Pancreas (tissue), 10 donors: ENCODE data around the gene TMCO1. TPM values are rescaled to one million over a fixed set of nuclear protein-coding genes. Genes with fewer than 3 reads are reported as not detected.
"Not testable (repeated sequence)": the region's sequence is repeated elsewhere in the genome, so short reads cannot be mapped to it uniquely, and the experiment has no call there.

Experiments used
- ATAC-seq, 4 donors: fragments of 200-7000 bp; cut with Tn5 transposase; one replicate each; pipeline versions ENCODE4 v1.8.0 to v1.9.1; 2020; ENCODE audit warnings: mild to moderate bottlenecking in 4 of 4, moderate library complexity in 4 of 4
- DNase-seq, 6 donors: peaks; one replicate each; pipeline ENCODE4 v3.0.0-alpha.2; 2020
- FAIRE-seq: peaks from 2 replicates; lab custom pipeline; 2012; peaks lifted over from hg19 to GRCh38; lab: Jason Lieb, UNC
- H3K27ac ChIP-seq, 4 donors: fragments of 200-600 bp; sonication (generic); 1 replicate in 3 of 4; 2 replicates in 1 of 4; pipeline versions ENCODE4 v1.5.0 to v1.8.0; 2020
- H3K27me3 ChIP-seq, 4 donors: fragments of 200-600 bp; one replicate each; pipeline ENCODE4 v1.8.0; 2021
- H3K36me3 ChIP-seq, 3 donors: fragments of 200-600 bp; sonication (generic) in 1 of 3; one replicate each; pipeline versions ENCODE4 v1.5.0 to v1.8.0; 2020 to 2021
- H3K4me1 ChIP-seq, 3 donors: fragments of 200-600 bp; one replicate each; pipeline ENCODE4 v1.8.0; 2021
- H3K4me3 ChIP-seq, 4 donors: fragments of 200-600 bp; sonication (generic) in 2 of 4; one replicate each; pipeline versions ENCODE4 v1.5.0 to v1.8.0; 2020 to 2021
- H3K9me3 ChIP-seq, 4 donors: fragments of 200-600 bp; one replicate each; pipeline ENCODE4 v1.8.0; 2021
- CTCF ChIP-seq, 4 donors: fragments of 200-600 bp; sonication (generic) in 3 of 4; IDR thresholded peaks; one replicate each; pipeline versions ENCODE4 v1.5.0 to v1.8.0; 2021; ENCODE audit warnings: antibody characterized with exemption in 4 of 4
- WGBS, 2 donors: extraction: QIAGEN DNeasy Blood & Tissue Kit; methylation state at CpG; one replicate each; pipeline ENCODE4 v1.1.7; 2013; 5-methylcytosine and 5-hydroxymethylcytosine counted together
- intact Hi-C, 3 donors: fragments of 100-400 bp; cut with DNase I; formaldehyde crosslinking; loops; one replicate each; pipeline versions ENCODE4 v1.11.1 to v1.14.2; 2022
- polyA plus RNA-seq, 2 donors: library from polyadenylated mRNA; stranded (reverse); fragments of 200-250 nt; gene quantifications; one replicate each; pipeline ENCODE4 v1.2.3, GENCODE V29; 2013
- total RNA-seq, 6 donors: library from RNA; stranded (reverse); fragmentation: NEBNext Ultra II Directional in 4 of 6; extraction: Animal tissue kit (Norgen Biotek cat#: 25700) in 4 of 6; gene quantifications; one replicate each; pipeline versions ENCODE4 v1.2.1 to v1.2.4, GENCODE V29; 2021 to 2023
- donor health status: healthy with polysubstance abuse.
- donor health status: DM: no; HTN: no; CAD: no; lungs with moderate emphysema.
- donor health status: DM: no; HTN: no; CAD: no.
- donor health status: control.
- donor health status: control.
- donor health status: Bipolar disorder and iron deficiency.
- donor health status: DM: yes; HTN: yes; CAD: no.
- donor health status: DM: no; HTN: no; CAD: no.
- donor health status: DM: no; HTN: no; CAD: no.
- donor health status: DM: yes; HTN: yes; CAD: no.

The TMCO1 gene
- total and polyA plus RNA-seq, 8 donors = 24.3 to 53.5 (median 43.4) TPM

GRCh38 chr1:165726169-165726568, 42.5 kb downstream of the TMCO1 start:
- Histone ChIP-seq H3K27me3 (no peaks in the 10 kb centered on the region), H3K9me3 (no peaks in the 10 kb centered on the region), H3K4me1 (no peaks in the 10 kb centered on the region), H3K4me3 (no peak overlapping the region), H3K36me3 (peaks cover 0 to 9% (median 4%) of the 10 kb centered on the region in 3 donors), H3K27ac (no peak overlapping the region)
- intact Hi-C loops = no loop called here
- no peak for TF ChIP-seq CTCF (IDR thresholded peaks at IDR 0.05)
- WGBS, 2 donors = 76 to 91% methylated on average over 2 of the region's 2 CpGs
- FAIRE-seq = no peak
- DNase-seq = no peak
- no peak for ATAC-seq

GRCh38 chr1:165717918-165718515, 50.7 kb downstream of the TMCO1 start:
- H3K36me3 ChIP-seq = no peaks in the 10 kb centered on the region
- DNase-seq (peak in 3 of 6 donors; percentile 21 to 49 (median 38)), ATAC-seq (peak; percentile 66 to 86 (median 76)), FAIRE-seq (no peak)
- 8 to 12% methylated on average over 4 of the region's 4 CpGs for WGBS, 2 donors
- no peaks in the 10 kb centered on the region for H3K27me3 ChIP-seq
- peak in 3 of 4 donors; percentile 37 to 53 (median 39) for TF ChIP-seq CTCF (IDR thresholded peaks at IDR 0.05)
- no peaks in the 10 kb centered on the region for H3K4me1 ChIP-seq
- no peak overlapping the region for H3K4me3 ChIP-seq
- intact Hi-C loops = loop anchor here in 2 of 3 donors (5.0 to 10.0 kb wide), 2 partner anchors 194 to 197 kb away; no protein-coding TSS in a partner anchor
- H3K9me3 ChIP-seq = no peaks in the 10 kb centered on the region
- no peak overlapping the region for H3K27ac ChIP-seq

- FAIRE-seq, H3K36me3 ChIP-seq, ATAC-seq, H3K9me3 ChIP-seq, H3K27me3 ChIP-seq, DNase-seq, H3K4me3 ChIP-seq, H3K4me1 ChIP-seq, H3K27ac ChIP-seq: not testable (repeated sequence)
- WGBS, 2 donors = 76 to 84% methylated on average over 8 of the region's 8 CpGs
- intact Hi-C loops = loop anchor here in 2 of 3 donors (5.0 to 10.0 kb wide), 2 partner anchors 196 to 198 kb away; no protein-coding TSS in a partner anchor
Measured at GRCh38 chr1:165716265-165717051, 52.2 kb downstream of the TMCO1 start.

- Histone ChIP-seq H3K36me3 (no peaks in the 10 kb centered on the region), H3K4me3 (no peak overlapping the region), H3K4me1 (no peaks in the 10 kb centered on the region), H3K27ac (no peak overlapping the region), H3K9me3 (no peaks in the 10 kb centered on the region), H3K27me3 (no peaks in the 10 kb centered on the region)
- intact Hi-C loops = loop anchor here in 1 of 3 donors (10.0 kb wide), 1 partner anchor 202 kb away; no protein-coding TSS in a partner anchor
- WGBS, 2 donors = 89 to 93% methylated on average over 5 of the region's 5 CpGs
- ATAC-seq (no peak), DNase-seq (no peak), FAIRE-seq (no peak)
- no peak for TF ChIP-seq CTCF (IDR thresholded peaks at IDR 0.05)
Measured at GRCh38 chr1:165712764-165713163, 55.9 kb downstream of the TMCO1 start.

- ATAC-seq = no peak
- H3K27ac ChIP-seq = no peak overlapping the region
- no peaks in the 10 kb centered on the region for H3K9me3 ChIP-seq
- TF ChIP-seq CTCF (IDR thresholded peaks at IDR 0.05) = no peak
- H3K36me3 ChIP-seq = no peaks in the 10 kb centered on the region
- H3K4me1 ChIP-seq = no peaks in the 10 kb centered on the region
- no peak for DNase-seq
- intact Hi-C loops = loop anchor here in 1 of 3 donors (5.0 kb wide), 1 partner anchor 209 kb away; no protein-coding TSS in a partner anchor
- no peak for FAIRE-seq
- 68 to 74% methylated on average over 9 to 11 of the region's 11 CpGs for WGBS, 2 donors
- no peak overlapping the region for H3K4me3 ChIP-seq
- H3K27me3 ChIP-seq = no peaks in the 10 kb centered on the region
Measured at GRCh38 chr1:165707984-165708706, 60.5 kb downstream of the TMCO1 start.
